GM12878 (cell line): Measurements from ENCODE around the gene GLT1D1. TPM values are rescaled to one million over a fixed set of nuclear protein-coding genes. Genes with fewer than 3 reads are reported as not detected.

Experiments used
- ATAC-seq: fragments of 200-7000 bp; cut with Tn5 transposase; 3 replicates; pipeline ENCODE4 v1.9.1; 2020; ENCODE audit warnings: mild to moderate bottlenecking, moderate library complexity
- BruUV-seq: library from RNA; stranded (reverse); fragments of 400-500 nt; replicated peaks from 2 replicates; lab custom pipeline; 2021; lab: Mats Ljungman, UMichigan
- CTCF ChIA-PET: fragments of 300-600 bp; sonication (Branson Sonifier 250); formaldehyde crosslinking; extraction: SDS; loops from one replicate; lab custom pipeline; 2021; ENCODE audit warnings: inconsistent platforms; lab: Yijun Ruan, JAX
- POLR2A ChIA-PET: fragments of 350-600 bp; formaldehyde crosslinking; extraction: SDS; loops from one replicate; lab custom pipeline; 2021; ENCODE audit warnings: inconsistent platforms; lab: Charles Lee
- RAD21 ChIA-PET: fragments of 300-600 bp; sonication (Branson Sonifier 250); formaldehyde crosslinking; loops from one replicate; lab custom pipeline; 2023; ENCODE audit warnings: antibody characterized with exemption; ENCODE audit not compliant: unreplicated experiment; lab: Charles Lee
- SMC1A ChIA-PET: fragments of 300-600 bp; sonication (Branson Sonifier 250); formaldehyde crosslinking; loops from one replicate; lab custom pipeline; 2023; ENCODE audit not compliant: unreplicated experiment, uncharacterized antibody; lab: Charles Lee
- DNase-seq: peaks from one replicate; pipeline ENCODE4 v3.0.0-alpha.2; 2011; ENCODE audit warnings: low read depth, low spot score
- FAIRE-seq: peaks from 3 replicates; lab custom pipeline; 2011; peaks lifted over from hg19 to GRCh38; lab: Jason Lieb, UNC
- H2AFZ ChIP-seq: 2 replicates; pipeline ENCODE4 v1.6.0; 2011; ENCODE audit warnings: low read depth, low read length, control low read depth; ENCODE audit not compliant: control insufficient read depth
- H3K27ac ChIP-seq: 2 replicates; pipeline ENCODE4 v1.5.1; 2011; ENCODE audit warnings: control low read depth; ENCODE audit not compliant: control insufficient read depth, insufficient read depth
- H3K27me3 ChIP-seq, 2 experiments: replicated peaks in 1 of 2; 2 replicates each; pipeline versions ENCODE4 v1.6.0 to v1.6.1; 2011; ENCODE audit warnings: low read length in 1 of 2; ENCODE audit not compliant: control insufficient read depth in 2 of 2, insufficient read depth in 2 of 2
- H3K36me3 ChIP-seq, 2 experiments: 2 replicates each; pipeline ENCODE4 v1.5.1; 2011; ENCODE audit warnings: low read length in 1 of 2; ENCODE audit not compliant: control insufficient read depth in 2 of 2, insufficient read depth in 2 of 2
- H3K4me1 ChIP-seq: 2 replicates; pipeline ENCODE4 v1.6.1; 2011; ENCODE audit warnings: mild to moderate bottlenecking, low read length, moderate library complexity, mixed read lengths; ENCODE audit not compliant: control insufficient read depth, insufficient read depth
- H3K4me2 ChIP-seq: 2 replicates; pipeline ENCODE4 v1.6.0; 2011; ENCODE audit warnings: control low read depth; ENCODE audit not compliant: control insufficient read depth, insufficient read depth
- H3K4me3 ChIP-seq: fragments of 200-600 bp; sonication (generic); 2 replicates; pipeline ENCODE4 v1.5.1; 2016
- H3K79me2 ChIP-seq: 2 replicates; pipeline ENCODE4 v1.6.0; 2011; ENCODE audit warnings: low read length; ENCODE audit not compliant: control insufficient read depth, insufficient read depth
- H3K9ac ChIP-seq: 2 replicates; pipeline ENCODE4 v1.8.0; 2011; ENCODE audit warnings: low read length, control low read depth, mixed read lengths; ENCODE audit not compliant: control insufficient read depth, insufficient read depth
- H3K9me3 ChIP-seq: replicated peaks from 3 replicates; pipeline ENCODE4 v1.5.1; 2011; ENCODE audit warnings: mild to moderate bottlenecking, low read length; ENCODE audit not compliant: control insufficient read depth, insufficient read depth
- H4K20me1 ChIP-seq: 2 replicates; pipeline ENCODE4 v1.6.0; 2011; ENCODE audit not compliant: control insufficient read depth, insufficient read depth
- CREM ChIP-seq: IDR thresholded peaks from 2 replicates; pipeline ENCODE4 v1.6.1; 2014; ENCODE audit warnings: antibody characterized with exemption, low read depth
- E2F4 ChIP-seq: IDR thresholded peaks from 2 replicates; pipeline ENCODE4 v1.6.1; 2012; ENCODE audit warnings: low read depth, low read length, improper control_type of control experiment
- EGR1 ChIP-seq, 2 experiments: IDR thresholded peaks; 1 replicate in 1 of 2; 2 replicates in 1 of 2; pipeline ENCODE4 v1.6.1; 2011 to 2012; ENCODE audit warnings: low read depth in 2 of 2, low read length in 2 of 2, borderline replicate concordance in 1 of 2, mild to moderate bottlenecking in 1 of 2, moderate library complexity in 1 of 2
- ELK1 ChIP-seq: IDR thresholded peaks from 2 replicates; pipeline ENCODE4 v1.6.1; 2012; ENCODE audit warnings: low read depth, low read length, improper control_type of control experiment
- FOXM1 ChIP-seq: IDR thresholded peaks from 2 replicates; pipeline ENCODE4 v1.6.1; 2012; ENCODE audit warnings: low read depth, mild to moderate bottlenecking, inconsistent platforms, low read length, moderate library complexity
- GATAD2B ChIP-seq: fragments of 450-650 bp; conservative IDR thresholded peaks from 2 replicates; pipeline ENCODE4 v1.6.1; 2017; ENCODE audit warnings: low read depth, mild to moderate bottlenecking, moderate library complexity
- HDAC2 ChIP-seq: fragments of 200-600 bp; sonication (generic); IDR thresholded peaks from 2 replicates; pipeline ENCODE4 v1.6.1; 2017
- IKZF1 ChIP-seq: fragments of 450-650 bp; conservative IDR thresholded peaks from 2 replicates; pipeline ENCODE4 v1.6.1; 2017; ENCODE audit warnings: antibody characterized with exemption, mild to moderate bottlenecking
- MYC ChIP-seq: IDR thresholded peaks from 2 replicates; pipeline ENCODE4 v1.6.1; 2011; ENCODE audit warnings: mild to moderate bottlenecking, low read length, moderate library complexity, inconsistent platforms; ENCODE audit not compliant: insufficient read depth, insufficient replicate concordance, insufficient read length, severe bottlenecking
- NBN ChIP-seq: fragments of 450-650 bp; IDR thresholded peaks from 2 replicates; pipeline ENCODE4 v1.6.1; 2016
- POLR2AphosphoS5 ChIP-seq: IDR thresholded peaks from 2 replicates; pipeline ENCODE4 v1.6.1; 2011; ENCODE audit warnings: mild to moderate bottlenecking, low read length, inconsistent platforms
- POU2F2 ChIP-seq: IDR thresholded peaks from 3 replicates; pipeline ENCODE4 v1.6.1; 2011; ENCODE audit warnings: low read depth, mild to moderate bottlenecking, low read length, borderline replicate concordance
- SPI1 ChIP-seq: IDR thresholded peaks from 2 replicates; pipeline ENCODE4 v1.6.1; 2011; ENCODE audit warnings: low read depth, mild to moderate bottlenecking, low read length, moderate library complexity, borderline replicate concordance; ENCODE audit not compliant: insufficient read depth
- WGBS: methylation state at CpG from one replicate; pipeline ENCODE4 v1.1.6; 2016; ENCODE audit warnings: low lambda C conversion rate; ENCODE audit not compliant: insufficient replicate concordance, insufficient coverage; ENCODE audit errors: missing lambda C conversion rate; 5-methylcytosine and 5-hydroxymethylcytosine counted together
- in situ Hi-C: fragments of 300-500 bp; cut with MboI; formaldehyde crosslinking; loops from 9 replicates; pipeline ENCODE4 v1.14.3; 2018; ENCODE audit warnings: mixed read lengths
- intact Hi-C: fragments of 100-400 bp; cut with micrococcal nuclease; formaldehyde crosslinking; loops from one replicate; pipeline ENCODE4 v1.14.2; 2022; ENCODE audit not compliant: unreplicated experiment
- polyA plus RNA-seq, 11 experiments: library from polyadenylated mRNA; depleted of rRNA in 4 of 11; unstranded in 6 of 11; stranded (reverse) in 5 of 11; fragments of >200 nt; fragmentation: Nextera tagmentation in 4 of 11; fragmentation: Illumina TruSeq in 1 of 11; extraction: Ambion mirVana in 4 of 11; extraction: Trizol in 1 of 11; gene quantifications; 1 replicate in 1 of 11; 2 replicates in 10 of 11; pipeline versions ENCODE4 v1.2.1 to v1.2.3, GENCODE V29; 2011 to 2016; ENCODE audit warnings: inconsistent platforms in 2 of 11, missing spikeins in 2 of 11, low read depth in 1 of 11
- total RNA-seq, 4 experiments: library from RNA; depleted of rRNA in 3 of 4; stranded (reverse); fragments of >200 nt in 3 of 4; fragmentation: Illumina TruSeq in 1 of 4; extraction: Trizol in 1 of 4; gene quantifications; 2 replicates each; pipeline versions ENCODE4 v1.2.1 to v1.2.3, GENCODE V29; 2013 to 2021

The GLT1D1 gene
- total and polyA plus RNA-seq, 10 of the 15 experiments (the other 5 are each of a cell fraction or from before 2014, with no cell fraction given): 0.42 to 62.8 (median 3.0) TPM

GRCh38 chr12:128995619-128996018 is 142.3 kb downstream of the GLT1D1 start:
- no peak overlapping the region for H3K9ac ChIP-seq
- FAIRE-seq (no peak), DNase-seq (no peak), ATAC-seq (no peak)
- BruUV-seq: no TSS peak
- no peaks in the 10 kb centered on the region for H3K79me2 ChIP-seq
- no peak overlapping the region for H3K27ac ChIP-seq
- 2% methylated on average over 8 of the region's 8 CpGs for WGBS
- ChIA-PET CTCF (no interaction called here), POLR2A (no interaction called here), RAD21 (no interaction called here), SMC1A (no interaction called here)
- no peaks in the 10 kb centered on the region for H4K20me1 ChIP-seq
- in situ Hi-C loops: no loop called here
- no peak overlapping the region for H3K4me3 ChIP-seq
- H3K4me2 ChIP-seq: no peak overlapping the region
- intact Hi-C loops: no loop called here
- H3K9me3 ChIP-seq: no peaks in the 10 kb centered on the region; the same call in 2 of the 3 replicates
- no peaks in the 10 kb centered on the region for H3K4me1 ChIP-seq
- no peaks in the 10 kb centered on the region for H3K36me3 ChIP-seq
- H3K27me3 ChIP-seq: no peaks in the 10 kb centered on the region
- no peak overlapping the region for H2AFZ ChIP-seq
- TF ChIP-seq HDAC2 (no peak), EGR1 (IDR thresholded peaks at IDR 0.05; ENCODE audit: borderline replicate concordance in 1 of 2, low read depth in 2 of 2, low read length in 2 of 2) (no peak), ELK1 (no peak), POLR2AphosphoS5 (no peak), NBN (no peak), POU2F2 (no peak), GATAD2B (no peak), SPI1 (no peak), IKZF1 (no peak), FOXM1 (no peak), MYC (no peak), CREM (no peak), E2F4 (no peak)
